ENCODE data around the gene PLCL1. TPM values are rescaled to one million over a fixed set of nuclear protein-coding genes. Genes with fewer than 3 reads are reported as not detected.

Gene PLCL1
- polyA plus RNA-seq, 3 donors, result 0.69 to 1.4 (median 0.79) TPM

- TF ChIP-seq, protein P1, sequence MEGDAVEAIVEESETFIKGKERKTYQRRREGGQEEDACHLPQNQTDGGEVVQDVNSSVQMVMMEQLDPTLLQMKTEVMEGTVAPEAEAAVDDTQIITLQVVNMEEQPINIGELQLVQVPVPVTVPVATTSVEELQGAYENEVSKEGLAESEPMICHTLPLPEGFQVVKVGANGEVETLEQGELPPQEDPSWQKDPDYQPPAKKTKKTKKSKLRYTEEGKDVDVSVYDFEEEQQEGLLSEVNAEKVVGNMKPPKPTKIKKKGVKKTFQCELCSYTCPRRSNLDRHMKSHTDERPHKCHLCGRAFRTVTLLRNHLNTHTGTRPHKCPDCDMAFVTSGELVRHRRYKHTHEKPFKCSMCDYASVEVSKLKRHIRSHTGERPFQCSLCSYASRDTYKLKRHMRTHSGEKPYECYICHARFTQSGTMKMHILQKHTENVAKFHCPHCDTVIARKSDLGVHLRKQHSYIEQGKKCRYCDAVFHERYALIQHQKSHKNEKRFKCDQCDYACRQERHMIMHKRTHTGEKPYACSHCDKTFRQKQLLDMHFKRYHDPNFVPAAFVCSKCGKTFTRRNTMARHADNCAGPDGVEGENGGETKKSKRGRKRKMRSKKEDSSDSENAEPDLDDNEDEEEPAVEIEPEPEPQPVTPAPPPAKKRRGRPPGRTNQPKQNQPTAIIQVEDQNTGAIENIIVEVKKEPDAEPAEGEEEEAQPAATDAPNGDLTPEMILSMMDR (IDR thresholded peaks at IDR 0.05), result no peak
- Mint-ChIP-seq H3K4me3 (no peak overlapping the region), H3K27me3 (ENCODE audit: low read depth in 3 of 3) (peaks cover 0 to 1% (median 0%) of the 10 kb centered on the region in 3 donors), H3K9me3 (no peaks in the 10 kb centered on the region), H3K27ac (no peak overlapping the region), H3K4me1 (peaks cover 9% of the 10 kb centered on the region), H3K36me3 (no peaks in the 10 kb centered on the region)
- Histone ChIP-seq H3K27ac (ENCODE audit: low read depth in 1 of 2, low read length in 2 of 2) (no peak overlapping the region), H2AFZ (ENCODE audit: insufficient read depth, low read depth, low read length, poor library complexity, severe bottlenecking) (no peak overlapping the region), H3K27me3 (ENCODE audit: control insufficient read depth in 2 of 2, insufficient read depth in 2 of 2, low read length in 2 of 2) (no peaks in the 10 kb centered on the region), H3K4me2 (replicated peaks; ENCODE audit: extremely low read depth, low read length, poor library complexity, severe bottlenecking) (no peak overlapping the region), H4K20me1 (ENCODE audit: insufficient read depth, low read length) (no peaks in the 10 kb centered on the region), H3K36me3 (replicated peaks in 1 of 2; ENCODE audit: control insufficient read depth in 1 of 2, insufficient read depth in 2 of 2, low read length in 2 of 2) (no peaks in the 10 kb centered on the region), H3K9me3 (replicated peaks in 1 of 2; ENCODE audit: control insufficient read depth in 1 of 2, insufficient read depth in 1 of 2, low read length in 2 of 2) (no peaks in the 10 kb centered on the region), H3K4me3 (replicated peaks in 1 of 3; ENCODE audit: low read depth in 2 of 3, low read length in 3 of 3) (no peak overlapping the region), H3K4me1 (ENCODE audit: control insufficient read depth in 1 of 2, insufficient read depth in 2 of 2, low read length in 2 of 2) (peaks cover 0 to 4% of the 10 kb centered on the region in 2 donors), H3K9ac (ENCODE audit: insufficient read depth, low read length, poor library complexity, severe bottlenecking) (no peak overlapping the region), H3K79me2 (ENCODE audit: insufficient read depth, low read length) (no peaks in the 10 kb centered on the region)
- no peak for DNase-seq
- no CpG with 5 or more reads among the region's 3 CpGs for WGBS (ENCODE audit: insufficient coverage)
- intact Hi-C loops (cut with micrococcal nuclease), result no loop called here
These were observed 63.8 kb downstream of the PLCL1 start for GRCh38 chr2:197868206-197868605.

- TF ChIP-seq, protein P1 (IDR thresholded peaks at IDR 0.05), result no peak
- H3K4me3 ChIP-seq (replicated peaks in 1 of 3; ENCODE audit: low read depth in 2 of 3, low read length in 3 of 3), result no peak overlapping the region
- no peaks in the 10 kb centered on the region for H4K20me1 ChIP-seq (ENCODE audit: insufficient read depth, low read length)
- no peaks in the 10 kb centered on the region for H3K9me3 ChIP-seq (replicated peaks in 1 of 2; ENCODE audit: control insufficient read depth in 1 of 2, insufficient read depth in 1 of 2, low read length in 2 of 2)
- Mint-ChIP-seq H3K9me3 (no peaks in the 10 kb centered on the region), H3K27ac (no peak overlapping the region), H3K4me1 (peaks cover 9% of the 10 kb centered on the region), H3K36me3 (no peaks in the 10 kb centered on the region), H3K27me3 (ENCODE audit: low read depth in 3 of 3) (peaks cover 0 to 1% (median 0%) of the 10 kb centered on the region in 3 donors), H3K4me3 (no peak overlapping the region)
- H3K79me2 ChIP-seq (ENCODE audit: insufficient read depth, low read length), result no peaks in the 10 kb centered on the region
- H3K9ac ChIP-seq (ENCODE audit: insufficient read depth, low read length, poor library complexity, severe bottlenecking), result no peak overlapping the region
- peaks cover 0 to 4% of the 10 kb centered on the region in 2 donors for H3K4me1 ChIP-seq (ENCODE audit: control insufficient read depth in 1 of 2, insufficient read depth in 2 of 2, low read length in 2 of 2)
- no peak overlapping the region for H3K27ac ChIP-seq (ENCODE audit: low read depth in 1 of 2, low read length in 2 of 2)
- no peaks in the 10 kb centered on the region for H3K36me3 ChIP-seq (replicated peaks in 1 of 2; ENCODE audit: control insufficient read depth in 1 of 2, insufficient read depth in 2 of 2, low read length in 2 of 2)
- no peak for DNase-seq
- no peaks in the 10 kb centered on the region for H3K27me3 ChIP-seq (ENCODE audit: control insufficient read depth in 2 of 2, insufficient read depth in 2 of 2, low read length in 2 of 2)
- intact Hi-C loops (cut with micrococcal nuclease), result no loop called here
- no peak overlapping the region for H2AFZ ChIP-seq (ENCODE audit: insufficient read depth, low read depth, low read length, poor library complexity, severe bottlenecking)
- WGBS (ENCODE audit: insufficient coverage), result no CpG with 5 or more reads among the region's 2 CpGs
- H3K4me2 ChIP-seq (replicated peaks; ENCODE audit: extremely low read depth, low read length, poor library complexity, severe bottlenecking), result no peak overlapping the region
These were observed 64.6 kb downstream of the PLCL1 start for GRCh38 chr2:197869041-197869440.

All from CD14-positive monocyte (primary cell).